Measurements from ENCODE around the gene ACSL4.

ACSL4 gene

GRCh38 chrX:109760209-109760921, 27.3 kb upstream of the ACSL4 start:
- DNase-seq (ENCODE audit: low read depth): no peak
- no peak for TF ChIP-seq MAX (IDR thresholded peaks at IDR 0.05; ENCODE audit: low read depth, low read length)
- TF ChIP-seq POLR2A (IDR thresholded peaks at IDR 0.05; ENCODE audit: extremely low read depth, insufficient read length): no peak
- no peak for TF ChIP-seq MYC (IDR thresholded peaks at IDR 0.05; ENCODE audit: low read depth, low read length)
- TF ChIP-seq CTCF (IDR thresholded peaks at IDR 0.05; ENCODE audit: low read depth, low read length): no peak
- no peak overlapping the region for H3K4me3 ChIP-seq (ENCODE audit: low read depth, low read length)

GRCh38 chrX:109753256-109753655, 20.2 kb upstream of the ACSL4 start:
- no peak for TF ChIP-seq MYC (IDR thresholded peaks at IDR 0.05; ENCODE audit: low read depth, low read length)
- TF ChIP-seq POLR2A (IDR thresholded peaks at IDR 0.05; ENCODE audit: extremely low read depth, insufficient read length): no peak
- no peak for TF ChIP-seq MAX (IDR thresholded peaks at IDR 0.05; ENCODE audit: low read depth, low read length)
- TF ChIP-seq CTCF (IDR thresholded peaks at IDR 0.05; ENCODE audit: low read depth, low read length): no peak
- H3K4me3 ChIP-seq (ENCODE audit: low read depth, low read length): no peak overlapping the region
- no peak for DNase-seq (ENCODE audit: low read depth)

GRCh38 chrX:109751698-109752097, 18.6 kb upstream of the ACSL4 start:
- TF ChIP-seq MYC (IDR thresholded peaks at IDR 0.05; ENCODE audit: low read depth, low read length): no peak
- no peak for TF ChIP-seq CTCF (IDR thresholded peaks at IDR 0.05; ENCODE audit: low read depth, low read length)
- no peak for TF ChIP-seq POLR2A (IDR thresholded peaks at IDR 0.05; ENCODE audit: extremely low read depth, insufficient read length)
- TF ChIP-seq MAX (IDR thresholded peaks at IDR 0.05; ENCODE audit: low read depth, low read length): no peak
- no peak for DNase-seq (ENCODE audit: low read depth)
- H3K4me3 ChIP-seq (ENCODE audit: low read depth, low read length): no peak overlapping the region

- H3K4me3 ChIP-seq (ENCODE audit: low read depth, low read length): no peak overlapping the region
- no peak for DNase-seq (ENCODE audit: low read depth)
- TF ChIP-seq CTCF (IDR thresholded peaks at IDR 0.05; ENCODE audit: low read depth, low read length) (no peak), MYC (IDR thresholded peaks at IDR 0.05; ENCODE audit: low read depth, low read length) (no peak), POLR2A (IDR thresholded peaks at IDR 0.05; ENCODE audit: extremely low read depth, insufficient read length) (no peak), MAX (IDR thresholded peaks at IDR 0.05; ENCODE audit: low read depth, low read length) (no peak)
Measured at GRCh38 chrX:109749207-109749606, 16.1 kb upstream of the ACSL4 start.

GRCh38 chrX:109747681-109748080, 14.6 kb upstream of the ACSL4 start:
- TF ChIP-seq MAX (IDR thresholded peaks at IDR 0.05; ENCODE audit: low read depth, low read length) (no peak), CTCF (IDR thresholded peaks at IDR 0.05; ENCODE audit: low read depth, low read length) (no peak), POLR2A (IDR thresholded peaks at IDR 0.05; ENCODE audit: extremely low read depth, insufficient read length) (no peak), MYC (IDR thresholded peaks at IDR 0.05; ENCODE audit: low read depth, low read length) (no peak)
- no peak for DNase-seq (ENCODE audit: low read depth)
- no peak overlapping the region for H3K4me3 ChIP-seq (ENCODE audit: low read depth, low read length)

Data from NB4 (cell line).